Measurements from ENCODE around the gene AHRR. TPM values are rescaled to one million over a fixed set of nuclear protein-coding genes. Genes with fewer than 3 reads are reported as not detected.

The AHRR gene
- total and polyA plus RNA-seq, 9 of the 15 experiments (the other 6 are each of a cell fraction or from before 2014, with no cell fraction given) = 0.06 to 1.6 (median 0.75) TPM; not detected in 1

DNA sequence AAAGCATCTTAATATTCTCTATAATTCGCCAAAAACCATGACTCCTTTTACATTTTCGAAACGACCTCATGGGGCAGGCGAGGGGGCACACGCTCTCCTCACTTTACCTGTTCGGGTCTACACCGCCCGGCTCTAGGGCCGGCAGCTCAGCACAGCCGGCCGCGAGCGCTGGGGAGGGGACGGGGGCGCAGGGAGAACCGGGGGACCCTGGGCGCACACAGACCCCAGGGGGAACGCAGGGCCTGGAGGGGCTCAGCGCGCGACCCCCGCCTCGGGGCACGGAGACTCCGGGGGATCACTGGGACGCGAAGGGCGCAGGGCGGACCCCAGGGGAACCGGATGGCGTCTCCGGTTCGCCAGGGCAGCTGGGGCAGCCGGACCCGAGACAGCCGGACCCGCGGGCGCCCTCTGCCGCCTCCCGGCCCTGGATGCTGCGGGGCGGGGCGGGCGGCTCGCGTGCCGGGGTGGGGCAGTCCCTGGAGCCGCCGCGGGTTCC is at the start of gene AHRR (continued):
- TF ChIP-seq, protein P1, sequence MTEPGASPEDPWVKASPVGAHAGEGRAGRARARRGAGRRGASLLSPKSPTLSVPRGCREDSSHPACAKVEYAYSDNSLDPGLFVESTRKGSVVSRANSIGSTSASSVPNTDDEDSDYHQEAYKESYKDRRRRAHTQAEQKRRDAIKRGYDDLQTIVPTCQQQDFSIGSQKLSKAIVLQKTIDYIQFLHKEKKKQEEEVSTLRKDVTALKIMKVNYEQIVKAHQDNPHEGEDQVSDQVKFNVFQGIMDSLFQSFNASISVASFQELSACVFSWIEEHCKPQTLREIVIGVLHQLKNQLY (CRISPR knock-in tag; conservative IDR thresholded peaks at IDR 0.05) = no peak
- TF ChIP-seq CXXC5 (CRISPR knock-in tag; IDR thresholded peaks at IDR 0.05) = 0 out of 2 replicates have a peak, but pooled peaks have one; percentile 32
- TF ChIP-seq FIP1L1 (IDR thresholded peaks at IDR 0.05; ENCODE audit: low read depth, low read length, poor library complexity, severe bottlenecking) = no peak
- no peak for TF ChIP-seq NR1H2 (CRISPR knock-in tag; IDR thresholded peaks at IDR 0.05)
- peak; percentile 19 for TF ChIP-seq CCNT2 (IDR thresholded peaks at IDR 0.05; ENCODE audit: borderline replicate concordance, extremely low read depth, insufficient read length, low read depth, low read length)
- TF ChIP-seq CBX8 (IDR thresholded peaks at IDR 0.05; ENCODE audit: borderline replicate concordance, extremely low read depth, low read depth, low read length, poor library complexity, severe bottlenecking) = no peak
- 0 out of 2 replicates have a peak, but pooled peaks have one; percentile 12 for TF ChIP-seq SAFB (IDR thresholded peaks at IDR 0.05; ENCODE audit: borderline replicate concordance, low read depth, low read length)
- TF ChIP-seq GTF2E2 (tag; IDR thresholded peaks at IDR 0.05) = no peak
- TF ChIP-seq CTBP1 (IDR thresholded peaks at IDR 0.05; ENCODE audit: borderline replicate concordance) = 0 out of 2 replicates have a peak, but pooled peaks have one; percentile 16
- no peak for TF ChIP-seq GABPA (tag; conservative IDR thresholded peaks at IDR 0.05; ENCODE audit: low read depth)
- TF ChIP-seq U2AF2 (optimal IDR thresholded peaks at IDR 0.05; ENCODE audit: low read depth, low read length) = no peak
- TF ChIP-seq SIN3A (IDR thresholded peaks at IDR 0.05; ENCODE audit: borderline replicate concordance in 2 of 2, control insufficient read depth in 1 of 2, low read depth in 2 of 2, low read length in 2 of 2) = no peak
- no peak for TF ChIP-seq BACH1 (tag; IDR thresholded peaks at IDR 0.05)
- no peak for TF ChIP-seq ZC3H8 (IDR thresholded peaks at IDR 0.05)
- TF ChIP-seq, protein P2, sequence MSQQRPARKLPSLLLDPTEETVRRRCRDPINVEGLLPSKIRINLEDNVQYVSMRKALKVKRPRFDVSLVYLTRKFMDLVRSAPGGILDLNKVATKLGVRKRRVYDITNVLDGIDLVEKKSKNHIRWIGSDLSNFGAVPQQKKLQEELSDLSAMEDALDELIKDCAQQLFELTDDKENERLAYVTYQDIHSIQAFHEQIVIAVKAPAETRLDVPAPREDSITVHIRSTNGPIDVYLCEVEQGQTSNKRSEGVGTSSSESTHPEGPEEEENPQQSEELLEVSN (IDR thresholded peaks at IDR 0.05; ENCODE audit: borderline replicate concordance in 1 of 2, extremely low read depth in 1 of 2, insufficient read depth in 1 of 2, insufficient read length in 1 of 2, low read depth in 1 of 2, low read length in 1 of 2, poor library complexity in 1 of 2, severe bottlenecking in 1 of 2) = peak in 1 of 2 experiments; percentile 33
- TF ChIP-seq MAZ (CRISPR knock-in tag; conservative IDR thresholded peaks at IDR 0.05 in 1 of 2, IDR thresholded peaks at IDR 0.05 in 1 of 2) = peak in 1 of 2 experiments; percentile 66; a peak in 3 of 4 replicates
- no peak for TF ChIP-seq ZZZ3 (IDR thresholded peaks at IDR 0.05)
